ENCODE measurements around the gene GOLGA2. TPM values are rescaled to one million over a fixed set of nuclear protein-coding genes. Genes with fewer than 3 reads are reported as not detected.

The GOLGA2 gene
- total RNA-seq, 1 donor from 2014 or later: 87.0 TPM

- TF ChIP-seq, protein P1, sequence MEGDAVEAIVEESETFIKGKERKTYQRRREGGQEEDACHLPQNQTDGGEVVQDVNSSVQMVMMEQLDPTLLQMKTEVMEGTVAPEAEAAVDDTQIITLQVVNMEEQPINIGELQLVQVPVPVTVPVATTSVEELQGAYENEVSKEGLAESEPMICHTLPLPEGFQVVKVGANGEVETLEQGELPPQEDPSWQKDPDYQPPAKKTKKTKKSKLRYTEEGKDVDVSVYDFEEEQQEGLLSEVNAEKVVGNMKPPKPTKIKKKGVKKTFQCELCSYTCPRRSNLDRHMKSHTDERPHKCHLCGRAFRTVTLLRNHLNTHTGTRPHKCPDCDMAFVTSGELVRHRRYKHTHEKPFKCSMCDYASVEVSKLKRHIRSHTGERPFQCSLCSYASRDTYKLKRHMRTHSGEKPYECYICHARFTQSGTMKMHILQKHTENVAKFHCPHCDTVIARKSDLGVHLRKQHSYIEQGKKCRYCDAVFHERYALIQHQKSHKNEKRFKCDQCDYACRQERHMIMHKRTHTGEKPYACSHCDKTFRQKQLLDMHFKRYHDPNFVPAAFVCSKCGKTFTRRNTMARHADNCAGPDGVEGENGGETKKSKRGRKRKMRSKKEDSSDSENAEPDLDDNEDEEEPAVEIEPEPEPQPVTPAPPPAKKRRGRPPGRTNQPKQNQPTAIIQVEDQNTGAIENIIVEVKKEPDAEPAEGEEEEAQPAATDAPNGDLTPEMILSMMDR (IDR thresholded peaks at IDR 0.05; ENCODE audit: unreplicated experiment): no peak
- Mint-ChIP-seq H3K4me3 (ENCODE audit: low read depth) (no peak overlapping the region), H3K27ac (no peak overlapping the region), H3K27me3 (no peaks in the 10 kb centered on the region), H3K4me1 (ENCODE audit: low read depth) (no peaks in the 10 kb centered on the region), H3K36me3 (ENCODE audit: insufficient read depth) (no peaks in the 10 kb centered on the region), H3K9me3 (ENCODE audit: low read depth) (no peaks in the 10 kb centered on the region)
- DNase-seq (ENCODE audit: low spot score, unreplicated experiment): no peak
Measured at GRCh38 chr9:128226412-128226801, 49.4 kb downstream of the GOLGA2 start.

- Mint-ChIP-seq H3K27me3 (no peaks in the 10 kb centered on the region), H3K27ac (no peak overlapping the region), H3K9me3 (ENCODE audit: low read depth) (no peaks in the 10 kb centered on the region), H3K4me3 (ENCODE audit: low read depth) (no peak overlapping the region), H3K36me3 (ENCODE audit: insufficient read depth) (no peaks in the 10 kb centered on the region), H3K4me1 (ENCODE audit: low read depth) (no peaks in the 10 kb centered on the region)
- DNase-seq (ENCODE audit: low spot score, unreplicated experiment): no peak
- TF ChIP-seq, protein P1 (IDR thresholded peaks at IDR 0.05; ENCODE audit: unreplicated experiment): no peak
Measured at GRCh38 chr9:128225770-128226411, 49.9 kb downstream of the GOLGA2 start.

DNA sequence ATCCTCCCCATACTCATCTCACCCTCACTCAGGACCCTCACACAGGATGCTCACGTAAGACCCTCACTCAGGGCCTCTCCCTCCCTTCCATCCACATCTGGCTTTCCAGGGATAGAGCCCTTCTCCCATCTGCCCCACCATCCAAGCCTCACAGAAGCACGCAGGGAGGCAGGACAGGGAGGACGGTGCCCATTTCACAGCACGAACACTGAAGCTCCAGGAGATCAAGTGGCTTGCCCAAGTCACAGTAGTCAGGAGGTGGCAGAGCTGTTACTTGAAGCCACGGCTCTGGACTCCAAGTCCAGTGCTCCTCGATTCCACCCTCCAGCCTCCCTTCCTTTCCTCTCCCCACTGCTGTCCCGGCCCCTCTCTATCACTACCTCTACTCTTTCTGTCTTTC is 50.9 kb downstream of the GOLGA2 start:
- TF ChIP-seq, protein P1 (IDR thresholded peaks at IDR 0.05; ENCODE audit: unreplicated experiment): no peak
- no peaks in the 10 kb centered on the region for H3K27me3 Mint-ChIP-seq
- no peak for DNase-seq (ENCODE audit: low spot score, unreplicated experiment)
- H3K27ac Mint-ChIP-seq: no peak overlapping the region
- H3K4me3 Mint-ChIP-seq (ENCODE audit: low read depth): no peak overlapping the region
- H3K36me3 Mint-ChIP-seq (ENCODE audit: insufficient read depth): no peaks in the 10 kb centered on the region
- no peaks in the 10 kb centered on the region for H3K4me1 Mint-ChIP-seq (ENCODE audit: low read depth)
- no peaks in the 10 kb centered on the region for H3K9me3 Mint-ChIP-seq (ENCODE audit: low read depth)

- DNase-seq (ENCODE audit: low spot score, unreplicated experiment): no peak
- H3K4me3 Mint-ChIP-seq (ENCODE audit: low read depth): no peak overlapping the region
- TF ChIP-seq, protein P1 (IDR thresholded peaks at IDR 0.05; ENCODE audit: unreplicated experiment): no peak
- H3K9me3 Mint-ChIP-seq (ENCODE audit: low read depth): no peaks in the 10 kb centered on the region
- no peak overlapping the region for H3K27ac Mint-ChIP-seq
- no peaks in the 10 kb centered on the region for H3K27me3 Mint-ChIP-seq
- H3K36me3 Mint-ChIP-seq (ENCODE audit: insufficient read depth): no peaks in the 10 kb centered on the region
- H3K4me1 Mint-ChIP-seq (ENCODE audit: low read depth): peaks cover 6% of the 10 kb centered on the region
Measured at GRCh38 chr9:128222880-128223670, 52.7 kb downstream of the GOLGA2 start.

GRCh38 chr9:128222026-128222425 is 53.8 kb downstream of the GOLGA2 start:
- Mint-ChIP-seq H3K27me3 (no peaks in the 10 kb centered on the region), H3K36me3 (ENCODE audit: insufficient read depth) (no peaks in the 10 kb centered on the region), H3K4me3 (ENCODE audit: low read depth) (no peak overlapping the region), H3K27ac (no peak overlapping the region), H3K9me3 (ENCODE audit: low read depth) (no peaks in the 10 kb centered on the region), H3K4me1 (ENCODE audit: low read depth) (peaks cover 6% of the 10 kb centered on the region)
- TF ChIP-seq, protein P1 (IDR thresholded peaks at IDR 0.05; ENCODE audit: unreplicated experiment): no peak
- DNase-seq (ENCODE audit: low spot score, unreplicated experiment): no peak
